ENCODE measurements around the gene EBF3.

Gene EBF3

DNA sequence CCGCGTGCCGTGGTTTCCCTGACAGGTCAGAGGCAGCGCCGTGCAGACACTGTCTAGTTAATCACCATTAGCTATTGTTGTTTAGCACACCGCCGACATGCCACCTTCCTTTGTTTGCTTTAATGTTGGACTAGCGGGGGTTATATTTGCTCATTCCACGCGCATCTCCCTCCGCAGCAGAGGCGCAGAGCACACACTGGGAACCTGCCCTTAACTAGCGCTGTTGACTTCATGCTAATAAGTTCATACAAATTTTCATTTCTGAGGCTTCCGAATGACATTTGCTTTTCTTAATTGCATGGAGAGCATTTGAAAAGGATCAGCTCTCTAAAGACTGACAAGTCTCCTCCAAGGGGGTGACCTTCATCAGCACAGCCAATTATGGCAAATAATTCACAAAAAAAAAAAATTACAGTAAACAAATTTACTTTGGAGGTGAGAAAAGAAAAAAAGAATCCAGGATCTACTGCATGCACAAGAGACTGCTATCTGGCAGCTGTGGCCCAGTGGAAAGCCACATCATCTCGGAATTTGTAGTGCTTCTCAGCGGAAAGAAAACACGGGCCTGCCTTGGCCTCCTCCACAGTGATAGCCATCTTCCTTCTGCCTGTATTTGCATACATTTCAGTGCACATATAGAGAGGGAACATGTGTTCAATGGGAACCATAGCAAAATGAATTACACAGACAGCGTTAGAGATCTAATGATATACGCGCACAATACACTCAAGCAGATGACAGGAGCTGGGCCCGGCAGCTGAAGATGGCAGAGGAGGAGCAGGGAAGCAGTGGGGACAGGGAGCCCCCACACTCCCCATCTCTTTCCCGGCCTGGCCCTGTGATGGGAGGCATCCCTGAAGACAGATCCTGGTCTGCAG is 94.2 kb downstream of the EBF3 start:
- DNase-seq (ENCODE audit: low spot score): no peak

DNA sequence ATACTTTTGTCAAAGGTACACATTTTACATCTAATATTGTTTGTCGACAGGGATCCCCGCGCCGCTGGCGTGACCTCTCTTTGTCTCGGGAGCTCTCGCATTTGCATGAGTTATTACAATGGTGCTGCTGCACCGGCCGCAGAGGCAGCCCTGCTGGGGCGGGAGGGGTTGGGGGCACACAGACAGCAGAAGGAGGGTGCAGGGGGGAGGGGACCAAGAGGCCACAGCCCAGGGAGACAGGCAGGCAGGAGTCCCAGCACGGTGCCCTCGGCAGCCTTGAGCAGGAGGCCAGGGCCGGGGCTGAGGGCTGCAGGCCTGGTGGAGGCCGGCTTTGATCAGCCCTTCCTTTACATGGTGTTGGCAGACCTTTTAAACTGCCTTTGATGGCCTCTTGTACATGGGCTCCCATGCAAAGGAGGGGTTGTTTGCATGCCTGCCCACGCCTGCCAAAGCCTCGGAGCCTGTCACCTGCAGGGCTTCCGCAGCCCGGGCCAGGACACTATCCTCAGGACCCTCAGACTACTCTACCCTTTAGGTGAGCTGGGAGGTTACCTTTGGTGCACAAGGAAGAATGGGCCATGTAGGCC is 95.5 kb downstream of the EBF3 start:
- no peak for DNase-seq (ENCODE audit: low spot score)

DNA sequence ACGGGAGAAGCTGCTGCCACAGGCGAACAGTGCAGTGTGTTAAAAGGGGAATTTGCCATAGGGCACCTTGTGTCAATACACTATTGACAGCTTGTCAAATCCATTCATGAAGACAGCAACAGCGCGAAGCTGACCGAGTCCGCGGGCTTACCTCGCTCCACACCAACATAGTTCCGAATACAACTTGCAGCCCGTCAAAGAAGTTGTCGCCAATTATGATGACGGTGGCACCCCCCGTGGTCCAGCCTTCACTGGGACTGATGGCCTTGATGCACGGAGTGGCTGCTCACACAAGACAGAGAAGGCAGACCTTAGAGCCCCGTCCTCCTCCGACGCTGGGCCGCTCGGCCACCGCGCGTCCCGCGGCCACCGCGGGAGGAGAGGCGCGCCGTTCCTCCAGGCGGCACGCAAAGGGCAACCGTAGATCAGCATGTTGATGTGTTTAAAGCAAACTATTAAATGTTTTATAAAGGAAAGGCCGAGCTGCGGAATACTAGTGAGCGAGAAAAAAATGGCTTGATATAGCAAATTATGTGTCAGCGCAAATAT is 96.4 kb downstream of the EBF3 start:
- no peak for DNase-seq (ENCODE audit: low spot score)

DNA sequence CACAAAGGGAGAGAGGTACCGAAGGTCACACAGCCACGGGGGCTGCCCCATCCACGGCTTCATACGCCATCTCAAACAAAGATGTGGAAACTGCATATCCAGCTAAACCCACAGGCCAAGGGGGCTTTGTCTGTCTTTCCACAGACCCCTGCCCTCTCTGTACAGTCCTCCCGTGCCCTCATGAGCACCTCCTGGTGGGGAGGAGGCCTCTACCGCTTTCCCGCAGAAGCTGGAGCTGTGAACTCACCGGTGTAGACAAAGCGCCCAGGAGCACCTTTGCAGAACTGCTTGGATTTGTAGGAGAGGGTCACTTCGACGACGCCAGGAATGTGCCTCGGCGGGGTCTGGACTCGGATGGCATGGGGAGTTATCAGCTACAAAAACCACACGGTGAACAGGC is 97.2 kb downstream of the EBF3 start:
- DNase-seq (ENCODE audit: low spot score): no peak

DNA sequence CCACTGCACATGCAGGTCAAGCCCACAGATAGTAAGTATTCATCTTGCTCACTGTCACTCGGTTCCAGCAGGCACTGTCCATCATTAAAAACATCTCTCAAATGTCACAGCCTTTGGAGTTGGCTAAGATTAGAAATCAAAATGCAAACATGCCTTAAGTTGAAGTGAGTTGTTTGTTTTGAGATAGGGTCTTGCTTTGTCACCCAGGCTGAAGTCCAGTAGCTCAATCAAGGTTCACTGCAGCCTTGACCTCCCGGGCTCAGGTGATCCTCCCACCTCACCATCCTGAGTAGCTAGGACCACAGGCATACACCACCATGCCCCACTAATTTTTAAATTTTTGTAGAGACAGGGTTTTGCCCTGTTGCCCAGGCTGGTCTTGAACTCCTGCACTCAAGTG is 98.1 kb downstream of the EBF3 start:
- no peak for DNase-seq (ENCODE audit: low spot score)

DNA sequence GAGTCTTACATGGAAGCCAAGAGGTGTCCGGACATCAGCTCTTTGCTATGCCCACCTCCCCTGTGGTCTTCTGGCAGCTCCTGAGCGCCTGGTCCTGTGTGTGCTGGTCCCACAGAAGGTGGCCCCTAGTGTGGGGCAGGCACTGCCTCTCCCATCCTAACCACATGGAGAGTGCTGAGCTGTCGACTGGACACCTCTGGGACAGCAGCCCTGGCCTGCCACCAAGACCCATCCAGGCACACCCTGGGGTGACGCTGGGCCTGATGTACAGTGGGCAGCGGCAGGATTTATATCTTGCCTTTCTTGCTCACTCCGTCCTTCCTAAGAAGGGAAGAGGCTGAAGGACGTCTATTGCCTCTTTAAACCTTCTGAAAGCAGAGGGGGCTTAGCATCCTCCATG is 98.7 kb downstream of the EBF3 start:
- DNase-seq (ENCODE audit: low spot score): no peak

DNA sequence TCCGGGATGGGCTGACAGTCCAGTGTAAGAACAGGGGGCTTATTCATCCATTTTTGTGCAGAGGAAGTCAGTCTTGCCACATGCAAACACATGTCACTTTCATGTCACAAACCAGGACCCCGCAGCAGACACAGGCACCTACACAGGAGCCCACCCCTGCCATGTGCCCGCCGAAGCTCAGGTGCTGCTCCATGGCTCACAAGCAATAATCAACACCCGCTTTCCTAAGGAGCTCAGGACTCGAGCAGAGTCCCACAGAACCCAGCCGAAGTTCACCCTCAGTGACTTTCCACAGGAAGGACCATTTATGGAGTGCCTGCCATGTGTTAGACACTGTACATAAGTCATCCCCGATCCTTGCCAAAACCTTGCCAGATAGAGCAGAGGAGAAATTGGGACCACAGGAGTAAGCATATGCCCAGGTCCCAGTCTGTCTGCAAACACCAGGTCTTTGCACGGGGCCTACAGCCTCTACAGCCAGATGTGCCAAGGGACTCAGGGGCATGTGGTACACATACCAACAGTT is 99.4 kb downstream of the EBF3 start:
- no peak for DNase-seq (ENCODE audit: low spot score)

DNA sequence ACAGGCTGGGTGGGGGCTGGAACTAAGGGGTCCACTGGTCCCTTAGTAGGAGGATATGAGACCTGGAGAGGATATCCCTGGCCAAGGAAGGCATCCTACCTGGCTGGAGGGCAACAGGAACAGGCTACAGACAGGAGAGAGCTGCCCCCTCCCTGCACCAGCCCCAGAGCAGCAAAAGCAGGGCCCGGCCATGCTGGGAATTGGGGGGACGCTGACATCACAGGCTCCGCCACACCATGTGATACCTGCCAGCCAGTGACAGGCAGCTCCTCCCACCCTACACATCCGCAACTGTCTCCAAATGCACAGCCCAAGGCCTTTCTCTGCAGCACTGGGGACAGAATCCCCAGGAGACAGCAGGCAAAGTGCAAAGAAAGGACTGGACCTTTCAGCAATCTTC is 100.0 kb downstream of the EBF3 start:
- DNase-seq (ENCODE audit: low spot score): no peak

DNA sequence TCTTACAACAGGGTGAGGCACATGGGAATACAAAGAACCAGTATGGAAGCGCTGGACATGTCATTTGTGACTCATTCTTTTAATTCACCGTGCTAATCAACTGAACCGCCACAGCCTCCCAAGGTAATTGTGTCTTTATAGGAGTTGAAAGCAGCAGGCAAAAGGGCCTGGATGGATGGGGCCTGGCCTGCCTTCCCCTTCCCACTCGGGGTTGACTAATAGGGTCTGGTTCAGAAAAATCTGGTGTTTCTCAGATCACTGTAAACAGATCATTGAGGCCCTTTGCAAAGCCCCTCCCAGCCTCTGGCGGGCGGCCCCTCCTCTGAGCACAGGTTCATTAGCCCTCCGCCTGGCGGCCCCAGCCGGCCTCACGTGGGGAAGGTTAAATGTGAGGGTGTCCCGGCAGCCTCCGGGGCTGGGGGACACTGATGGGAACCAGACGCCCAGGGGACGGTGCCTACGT is 100.8 kb downstream of the EBF3 start:
- DNase-seq (ENCODE audit: low spot score): peak; percentile 70

DNA sequence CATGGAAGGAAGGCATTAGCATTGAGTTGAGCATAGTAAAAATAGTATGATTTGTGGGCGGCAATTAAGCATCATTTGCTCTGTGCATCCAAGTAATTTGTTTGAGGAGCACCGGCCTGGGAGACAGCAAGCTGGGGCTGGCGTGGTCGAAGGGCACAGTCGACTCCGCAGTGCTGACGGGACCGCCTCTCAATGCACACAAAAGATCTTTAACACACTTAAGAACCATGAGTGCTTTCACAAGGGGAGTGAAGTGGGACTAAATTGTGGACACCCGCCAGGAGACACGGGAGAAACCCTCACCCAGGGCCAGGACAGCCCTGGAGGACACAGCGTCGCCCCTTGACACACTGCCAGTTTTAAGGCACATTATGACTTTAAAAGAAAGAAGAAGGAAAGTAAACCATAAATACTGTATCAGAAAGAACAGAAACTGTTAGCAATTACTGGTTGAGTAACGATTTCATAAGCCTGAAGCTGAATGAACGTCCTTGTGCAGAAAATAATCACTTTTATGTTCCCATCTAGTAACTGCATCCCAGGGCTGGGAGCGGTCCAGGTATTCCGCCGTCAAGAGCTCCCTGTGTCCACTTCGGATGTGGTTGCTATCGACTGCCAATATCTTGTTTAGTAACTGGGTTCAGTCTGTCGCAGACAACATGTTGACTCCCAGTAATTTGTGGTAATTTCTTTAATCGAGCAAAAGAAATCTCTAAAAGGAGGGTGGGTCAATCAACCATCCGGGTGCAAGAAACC is 102.1 kb downstream of the EBF3 start:
- DNase-seq (ENCODE audit: low spot score): no peak

DNA sequence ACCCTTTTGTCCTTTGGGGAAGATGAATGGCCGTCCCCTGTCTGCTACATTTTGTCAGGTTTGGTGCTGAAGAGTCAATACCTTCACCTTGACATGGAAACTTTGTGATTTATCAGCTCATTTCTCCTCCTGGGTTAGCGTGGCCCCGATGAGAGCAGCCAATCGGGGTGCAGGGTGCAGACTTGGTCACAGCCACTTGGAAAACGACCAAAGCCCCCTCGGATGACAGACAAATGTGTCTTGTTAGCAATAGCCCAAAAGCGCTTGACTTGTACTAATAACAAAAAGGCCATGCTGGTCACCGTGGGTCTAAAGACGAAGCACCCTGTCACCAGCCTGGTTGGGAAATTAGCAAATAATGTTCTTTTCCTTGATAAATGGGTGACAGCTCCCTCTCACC is 103.7 kb downstream of the EBF3 start:
- no peak for DNase-seq (ENCODE audit: low spot score)

DNA sequence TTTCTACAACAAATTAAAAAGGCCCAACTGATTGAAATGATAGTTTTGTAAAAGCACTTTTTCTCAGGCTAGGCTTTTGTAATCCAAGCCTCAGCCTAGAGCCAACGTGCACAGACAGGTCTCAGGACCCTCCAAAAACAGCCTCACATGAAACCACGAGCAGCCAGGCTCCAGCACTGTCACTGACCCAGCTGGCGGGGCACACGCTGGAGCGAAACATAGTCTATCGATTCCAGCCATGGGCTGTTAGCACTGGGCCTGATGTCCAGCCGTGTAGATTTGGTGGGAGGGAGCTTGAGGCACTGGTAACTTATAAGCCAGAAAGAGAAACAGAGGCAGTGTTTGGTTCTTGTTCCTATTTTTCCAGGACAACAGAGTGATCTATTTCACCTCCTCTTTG is 104.5 kb downstream of the EBF3 start:
- no peak for DNase-seq (ENCODE audit: low spot score)

DNA sequence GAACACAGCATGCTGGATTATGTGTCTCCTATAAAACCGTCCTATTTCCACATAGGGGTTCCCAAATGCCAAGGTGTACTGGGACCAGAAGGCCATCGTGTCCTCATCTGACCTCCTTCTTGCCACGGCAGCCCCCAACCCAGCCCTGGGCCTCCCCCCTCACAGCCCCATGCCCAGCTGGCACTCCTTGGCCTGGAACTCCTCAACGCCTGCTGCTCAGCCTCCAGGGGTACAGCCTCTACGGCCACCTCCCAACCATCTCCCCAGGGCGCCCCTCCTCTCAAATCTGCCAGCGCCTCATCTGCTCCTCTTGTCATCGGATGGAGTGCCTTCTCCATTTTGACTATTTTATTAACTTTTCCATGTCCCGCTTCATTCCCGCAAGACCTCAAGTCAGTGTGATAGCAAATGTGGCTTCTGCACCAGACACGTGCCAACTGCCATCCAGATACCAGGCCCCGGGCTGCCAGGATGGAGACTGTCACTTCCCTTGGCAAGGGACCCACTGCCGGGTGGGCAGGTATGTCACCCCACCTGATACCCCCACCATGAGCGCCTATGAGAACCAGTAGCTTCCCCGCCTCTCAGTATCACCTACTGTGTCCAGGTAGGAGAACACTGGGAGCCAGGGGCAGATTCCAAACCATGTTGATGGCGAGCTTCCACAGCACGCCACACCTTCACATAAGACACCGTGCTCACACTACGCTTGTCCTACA is 106.7 kb downstream of the EBF3 start:
- no peak for DNase-seq (ENCODE audit: low spot score)

DNA sequence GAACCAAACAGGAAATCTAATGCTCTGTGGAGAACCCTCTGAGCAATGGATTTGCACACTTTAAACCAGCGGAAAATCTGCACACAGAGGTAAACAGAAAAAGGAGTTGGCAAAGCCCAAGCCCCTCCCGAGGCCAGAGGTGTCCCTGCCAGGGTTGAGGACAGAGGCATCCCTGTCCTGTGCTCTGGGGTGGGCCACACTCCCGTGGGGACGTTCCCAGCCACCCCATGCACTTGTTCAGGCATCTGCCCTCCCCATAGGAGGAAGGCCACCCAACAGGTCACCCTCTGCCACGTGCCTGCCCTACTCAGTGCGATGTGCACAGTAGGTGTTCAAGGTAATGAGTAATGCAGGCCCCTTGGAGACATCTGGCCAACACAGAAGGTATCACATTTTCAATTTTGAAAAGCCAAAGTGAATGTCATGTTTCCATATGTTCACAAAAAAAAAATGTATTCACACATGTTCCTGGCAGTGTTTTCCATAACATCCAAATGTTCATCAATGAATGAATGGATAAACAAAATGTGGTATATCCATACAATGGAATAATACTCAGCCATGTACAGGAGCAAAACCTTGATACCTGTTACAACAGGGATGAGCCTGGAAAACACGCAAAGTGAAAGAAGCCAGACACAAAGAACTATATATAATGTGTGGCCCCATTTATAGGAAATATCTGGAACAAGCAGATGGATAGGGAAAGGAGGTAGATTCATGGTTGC is 108.1 kb downstream of the EBF3 start:
- DNase-seq (ENCODE audit: low spot score): no peak

DNA sequence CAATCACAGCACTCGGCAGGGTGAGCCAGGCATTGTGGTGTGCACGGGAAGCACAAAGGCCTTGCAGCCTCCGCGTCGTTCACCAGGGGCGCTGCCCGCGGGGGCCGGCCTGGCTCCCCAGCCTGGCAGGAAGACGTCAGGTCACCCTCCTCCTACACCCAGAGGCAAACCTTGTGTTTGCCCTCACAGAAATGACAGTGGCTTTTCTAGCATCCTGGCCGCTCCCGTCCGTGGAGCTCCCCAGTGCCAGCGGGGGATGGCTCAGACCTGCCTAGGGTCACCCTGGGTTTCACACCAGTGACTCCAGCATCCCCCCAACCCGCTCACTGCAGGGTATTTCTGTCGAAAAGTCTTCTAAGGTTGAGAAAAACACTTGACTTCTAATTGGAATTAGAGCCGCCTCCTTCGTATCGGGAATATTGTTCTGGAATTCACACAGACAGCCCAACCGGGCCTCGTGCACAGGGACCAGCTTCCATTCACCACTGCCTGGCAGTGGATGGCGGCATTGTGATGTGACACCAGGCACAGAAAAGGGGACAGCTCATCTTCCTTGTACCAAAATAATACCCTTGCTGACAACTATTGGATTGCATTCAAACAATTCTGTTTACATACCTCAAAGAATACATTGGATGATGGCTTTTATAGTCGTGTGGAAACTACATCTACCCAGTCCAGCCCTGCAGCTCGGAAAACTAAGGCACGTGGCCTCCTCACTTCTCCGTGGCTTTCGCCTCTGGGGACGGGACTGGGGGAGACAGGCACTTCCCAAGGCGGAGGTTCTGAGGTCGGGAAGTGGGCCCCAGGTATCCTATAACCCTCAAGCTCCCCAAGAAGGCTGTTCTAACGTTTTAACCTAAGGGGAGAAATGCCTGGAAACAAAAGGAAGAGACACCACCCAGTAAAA is 109.0 kb downstream of the EBF3 start:
- no peak for DNase-seq (ENCODE audit: low spot score)

DNA sequence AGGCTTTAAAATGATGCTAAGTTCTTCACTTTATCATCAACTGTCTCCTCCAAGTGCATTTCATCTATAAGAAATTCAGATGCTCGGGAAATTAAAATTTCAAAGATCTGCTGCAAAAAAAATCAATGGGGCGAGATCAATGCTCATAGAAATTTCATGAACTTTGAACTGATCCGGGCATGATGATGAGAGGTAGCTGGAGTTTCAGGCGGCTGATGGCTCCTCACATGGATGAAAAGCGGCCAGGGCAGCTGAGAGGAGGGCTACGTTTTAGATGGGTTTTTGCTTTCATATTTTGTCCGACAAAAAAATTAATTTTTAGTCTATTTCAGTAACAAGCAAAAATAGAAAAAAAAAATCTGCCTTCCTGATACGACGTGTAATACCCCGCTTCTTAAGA is 109.9 kb downstream of the EBF3 start:
- DNase-seq (ENCODE audit: low spot score): no peak

DNA sequence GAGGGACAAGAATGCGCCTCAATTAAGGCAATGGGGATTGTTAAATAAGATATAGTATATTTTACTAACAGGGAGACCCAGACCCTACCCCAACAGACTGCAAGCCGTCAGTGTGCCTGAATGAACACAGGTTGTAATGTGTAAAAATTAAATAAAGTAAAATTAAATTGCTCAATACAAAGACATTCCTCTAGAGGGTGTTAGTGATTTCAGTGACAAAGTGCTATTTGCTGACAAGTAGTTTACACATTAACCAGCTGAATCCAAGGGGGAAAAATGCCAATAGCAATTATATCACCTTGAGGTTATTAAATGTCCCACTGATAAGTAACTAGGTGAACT is 110.5 kb downstream of the EBF3 start:
- DNase-seq (ENCODE audit: low spot score): peak; percentile 38

DNA sequence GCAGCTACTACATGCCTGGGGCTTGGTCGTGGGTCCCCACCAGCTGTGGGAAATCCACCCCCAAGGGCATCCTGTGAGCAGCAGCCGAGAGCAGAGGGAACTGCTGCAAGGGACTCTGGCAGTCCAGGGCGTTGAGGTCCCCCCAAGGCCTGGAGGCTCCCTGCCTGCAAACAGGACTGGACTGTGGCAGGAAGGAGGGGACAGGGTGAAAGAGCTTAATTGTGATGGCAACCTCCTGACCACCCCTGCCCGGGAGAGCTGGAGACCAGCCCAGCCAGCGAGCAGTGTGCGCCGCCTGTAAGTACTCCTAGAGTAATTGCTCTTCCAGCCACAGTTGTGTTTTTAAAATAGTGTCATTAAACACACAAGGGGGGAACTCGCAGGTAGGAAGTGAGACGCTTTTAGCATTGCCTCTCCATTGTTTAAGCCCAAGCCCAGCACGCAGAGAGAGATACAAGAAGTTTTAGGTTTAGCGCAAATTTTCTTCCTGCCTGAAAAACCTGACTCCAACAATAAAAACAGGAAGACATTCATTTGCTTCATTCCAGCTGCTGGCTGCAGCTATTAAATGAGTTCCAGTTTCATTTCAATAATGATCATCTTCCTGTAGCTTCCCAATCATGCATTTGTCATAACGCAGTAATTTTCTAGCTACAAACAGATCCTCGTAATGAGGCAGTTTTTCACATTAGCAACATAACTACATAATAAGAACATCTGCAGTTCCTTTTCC is 111.1 kb downstream of the EBF3 start:
- DNase-seq (ENCODE audit: low spot score): no peak

DNA sequence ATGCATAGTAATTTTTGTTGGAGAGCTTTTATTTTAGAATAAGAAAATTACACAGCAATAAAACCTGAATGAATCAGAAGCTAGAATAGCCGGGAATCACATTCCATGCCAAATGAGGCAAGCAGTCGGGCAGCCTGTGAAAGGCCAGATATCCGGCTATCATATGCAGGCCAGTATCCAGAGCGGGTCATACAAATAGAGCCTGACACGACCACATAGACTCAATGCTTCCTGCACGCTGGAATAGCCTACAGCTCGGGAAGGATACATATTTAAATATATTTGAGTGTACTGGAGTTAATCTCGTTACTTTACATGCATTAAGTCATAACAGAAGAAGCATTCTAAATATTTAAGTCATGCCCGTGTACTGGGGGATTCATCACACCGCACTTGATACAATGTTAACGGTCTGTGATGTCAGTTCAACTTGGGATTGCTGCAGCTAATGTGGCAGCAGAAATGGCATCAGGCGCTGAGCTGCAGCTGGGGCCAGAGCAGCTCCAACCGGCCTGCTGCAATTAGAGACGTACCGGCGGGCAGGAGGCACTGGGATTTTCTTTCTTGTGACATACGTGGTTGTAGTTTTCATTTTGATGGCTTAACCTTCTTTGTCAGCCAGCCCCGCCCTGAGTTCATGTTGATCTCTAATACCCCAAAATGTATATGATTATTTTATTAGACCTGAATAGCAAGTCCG is 112.0 kb downstream of the EBF3 start:
- no peak for DNase-seq (ENCODE audit: low spot score)

Data from COLO829 (cell line).